Stomach (tissue), 4 donors: ENCODE data around the gene DLGAP1.

ENCODE experiments used
- EP300 ChIP-seq: sonication (generic); formaldehyde crosslinking; IDR thresholded peaks from one replicate; pipeline ENCODE4 v1.6.1; 2017; ENCODE audit warnings: antibody characterized with exemption
- POLR2A ChIP-seq, 4 donors: fragments of 450-650 bp; IDR thresholded peaks; one replicate each; pipeline ENCODE4 v1.6.1; 2016; ENCODE audit warnings: antibody characterized with exemption in 4 of 4, control low read depth in 2 of 4, mild to moderate bottlenecking in 1 of 4, moderate library complexity in 1 of 4
- POLR2AphosphoS5 ChIP-seq, 3 donors: sonication (generic); formaldehyde crosslinking; IDR thresholded peaks; one replicate each; pipeline ENCODE4 v1.6.1; 2016; ENCODE audit warnings: antibody characterized with exemption in 3 of 3
- TF ChIP-seq, protein P1 (sequence below), 7 experiments: fragments of 450-650 bp in 4 of 7; fragments of 200-600 bp in 3 of 7; sonication (generic) in 3 of 7; IDR thresholded peaks; one replicate each; pipeline ENCODE4 v1.5.1; 2016 to 2019; ENCODE audit warnings: antibody characterized with exemption in 7 of 7, control low read depth in 2 of 7, mild to moderate bottlenecking in 1 of 7

- no peak for TF ChIP-seq POLR2A (IDR thresholded peaks at IDR 0.05)
- no peak for TF ChIP-seq EP300
- TF ChIP-seq, protein P1, sequence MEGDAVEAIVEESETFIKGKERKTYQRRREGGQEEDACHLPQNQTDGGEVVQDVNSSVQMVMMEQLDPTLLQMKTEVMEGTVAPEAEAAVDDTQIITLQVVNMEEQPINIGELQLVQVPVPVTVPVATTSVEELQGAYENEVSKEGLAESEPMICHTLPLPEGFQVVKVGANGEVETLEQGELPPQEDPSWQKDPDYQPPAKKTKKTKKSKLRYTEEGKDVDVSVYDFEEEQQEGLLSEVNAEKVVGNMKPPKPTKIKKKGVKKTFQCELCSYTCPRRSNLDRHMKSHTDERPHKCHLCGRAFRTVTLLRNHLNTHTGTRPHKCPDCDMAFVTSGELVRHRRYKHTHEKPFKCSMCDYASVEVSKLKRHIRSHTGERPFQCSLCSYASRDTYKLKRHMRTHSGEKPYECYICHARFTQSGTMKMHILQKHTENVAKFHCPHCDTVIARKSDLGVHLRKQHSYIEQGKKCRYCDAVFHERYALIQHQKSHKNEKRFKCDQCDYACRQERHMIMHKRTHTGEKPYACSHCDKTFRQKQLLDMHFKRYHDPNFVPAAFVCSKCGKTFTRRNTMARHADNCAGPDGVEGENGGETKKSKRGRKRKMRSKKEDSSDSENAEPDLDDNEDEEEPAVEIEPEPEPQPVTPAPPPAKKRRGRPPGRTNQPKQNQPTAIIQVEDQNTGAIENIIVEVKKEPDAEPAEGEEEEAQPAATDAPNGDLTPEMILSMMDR (IDR thresholded peaks at IDR 0.05): no peak
- TF ChIP-seq POLR2AphosphoS5 (IDR thresholded peaks at IDR 0.05): no peak
Observed at GRCh38 chr18:4356929-4357328, 98.2 kb downstream of the DLGAP1 start.
